Keratinocyte (primary cell): Measurements from ENCODE around the gene KLC1. TPM values are rescaled to one million over a fixed set of nuclear protein-coding genes. Genes with fewer than 3 reads are reported as not detected.

Experiments
- DNase-seq: peaks from one replicate; pipeline ENCODE4 v3.0.0-alpha.2; 2011; ENCODE audit warnings: low read depth, missing footprints, low spot score
- FAIRE-seq: peaks from 2 replicates; lab custom pipeline; 2011; peaks lifted over from hg19 to GRCh38; lab: Jason Lieb, UNC
- H2AFZ ChIP-seq: 2 replicates; pipeline ENCODE4 v1.6.0; 2012; ENCODE audit warnings: low read length, control low read depth, inconsistent platforms; ENCODE audit not compliant: control insufficient read depth
- H3K27ac ChIP-seq: 2 replicates; pipeline ENCODE4 v1.5.1; 2011; ENCODE audit warnings: low read length; ENCODE audit not compliant: control insufficient read depth, insufficient read depth
- H3K27me3 ChIP-seq: 3 replicates; pipeline ENCODE4 v1.6.0; 2011; ENCODE audit warnings: low read length; ENCODE audit not compliant: control insufficient read depth, insufficient read depth; ENCODE audit errors: extremely low read depth
- H3K36me3 ChIP-seq, 2 experiments: 2 replicates in 1 of 2; 3 replicates in 1 of 2; pipeline ENCODE4 v1.5.1; 2011; ENCODE audit warnings: low read length in 2 of 2, mild to moderate bottlenecking in 1 of 2; ENCODE audit not compliant: control insufficient read depth in 2 of 2, insufficient read depth in 2 of 2; ENCODE audit errors: extremely low read depth in 1 of 2
- H3K4me1 ChIP-seq: 3 replicates; pipeline ENCODE4 v1.5.1; 2011; ENCODE audit warnings: low read length; ENCODE audit not compliant: control insufficient read depth, insufficient read depth; ENCODE audit errors: extremely low read depth
- H3K4me2 ChIP-seq: 3 replicates; pipeline ENCODE4 v1.6.0; 2011; ENCODE audit warnings: low read depth, low read length; ENCODE audit not compliant: control insufficient read depth, insufficient read depth; ENCODE audit errors: extremely low read depth
- H3K4me3 ChIP-seq, 3 experiments: fragments of 200-600 bp in 1 of 3; sonication (generic) in 1 of 3; 2 replicates in 2 of 3; 3 replicates in 1 of 3; pipeline ENCODE4 v1.5.1; 2011 to 2016; ENCODE audit warnings: low read length in 3 of 3, mild to moderate bottlenecking in 3 of 3, control low read depth in 2 of 3, inconsistent platforms in 1 of 3, low read depth in 1 of 3, mixed read lengths in 1 of 3, mixed run types in 1 of 3, moderate library complexity in 1 of 3; ENCODE audit not compliant: control insufficient read depth in 2 of 3, insufficient read depth in 2 of 3; ENCODE audit errors: extremely low read depth in 1 of 3
- H3K79me2 ChIP-seq: 2 replicates; pipeline ENCODE4 v1.6.0; 2012; ENCODE audit warnings: low read length; ENCODE audit not compliant: control insufficient read depth, insufficient read depth
- H3K9ac ChIP-seq: 3 replicates; pipeline ENCODE4 v1.6.0; 2011; ENCODE audit warnings: low read length; ENCODE audit not compliant: control insufficient read depth, insufficient read depth; ENCODE audit errors: extremely low read depth
- H3K9me1 ChIP-seq: 3 replicates; pipeline ENCODE4 v1.6.0; 2011; ENCODE audit warnings: low read length; ENCODE audit not compliant: control insufficient read depth, insufficient read depth; ENCODE audit errors: extremely low read depth
- H3K9me3 ChIP-seq: 2 replicates; pipeline ENCODE4 v1.5.1; 2012; ENCODE audit warnings: low read depth, low read length; ENCODE audit not compliant: control insufficient read depth
- H4K20me1 ChIP-seq: 3 replicates; pipeline ENCODE4 v1.6.0; 2011; ENCODE audit warnings: low read length; ENCODE audit not compliant: control insufficient read depth, insufficient read depth; ENCODE audit errors: extremely low read depth
- EZH2 ChIP-seq: IDR thresholded peaks from one replicate; pipeline ENCODE4 v1.6.1; 2012; ENCODE audit warnings: inconsistent platforms, mild to moderate bottlenecking, low read length, moderate library complexity
- dilution Hi-C: fragments of 300-500 bp; cut with MboI; formaldehyde crosslinking; loops from one replicate; pipeline ENCODE4 v1.7.0; 2020; ENCODE audit warnings: low sequenced_read_pairs; ENCODE audit not compliant: extremely low pct_ligation_motif_present
- polyA plus RNA-seq, 5 experiments: library from polyadenylated mRNA; depleted of rRNA in 3 of 5; stranded (reverse) in 3 of 5; stranded (forward) in 1 of 5; unstranded in 1 of 5; fragments of >200 nt; gene quantifications; 1 replicate in 1 of 5; 2 replicates in 3 of 5; 3 replicates in 1 of 5; pipeline versions ENCODE4 v1.2.1 to v1.2.3, GENCODE V29; 2011 to 2012; ENCODE audit warnings: missing spikeins in 2 of 5, low read depth in 1 of 5, low replicate concordance in 1 of 5
- TF ChIP-seq, protein P1 (sequence below), 3 experiments: IDR thresholded peaks in 1 of 3; conservative IDR thresholded peaks in 1 of 3; optimal IDR thresholded peaks in 1 of 3; 2 replicates in 2 of 3; 3 replicates in 1 of 3; pipeline versions ENCODE3 to v1.5.1; 2011; ENCODE audit warnings: low read length in 3 of 3, mild to moderate bottlenecking in 3 of 3, moderate library complexity in 2 of 3, control low read depth in 1 of 3, inconsistent platforms in 1 of 3; ENCODE audit not compliant: insufficient read depth in 2 of 3; ENCODE audit errors: extremely low read depth in 1 of 3

The KLC1 gene
- polyA plus RNA-seq, 1 donor (not counting 4 experiments of a cell fraction or from before 2014, with no cell fraction given), result 130 TPM

DNA sequence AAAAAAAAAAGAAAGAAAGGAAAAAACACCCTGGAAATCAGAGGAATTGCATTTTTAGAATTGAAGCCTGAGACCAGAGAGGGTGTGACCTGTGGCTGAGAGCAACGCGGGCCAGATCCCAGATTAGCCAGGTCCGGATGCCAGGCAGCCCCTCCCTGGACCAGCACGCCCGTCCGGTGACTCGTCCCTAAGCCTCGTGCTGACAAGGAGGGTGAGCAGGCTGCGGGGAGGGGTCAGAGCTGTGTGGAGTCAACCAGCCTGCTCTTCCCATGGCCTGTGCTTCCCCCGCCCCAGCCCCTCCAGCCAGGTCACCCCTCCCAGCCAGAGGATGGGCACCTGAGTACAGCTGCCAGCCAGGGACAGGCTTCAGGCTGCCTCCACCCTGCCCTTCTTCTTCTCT lies 4.2 kb upstream of the KLC1 start:
- peak overlapping the region in 1 of 3 experiments; percentile 30 for H3K4me3 ChIP-seq
- H3K4me1 ChIP-seq, result peaks cover 24% of the 10 kb centered on the region

DNA sequence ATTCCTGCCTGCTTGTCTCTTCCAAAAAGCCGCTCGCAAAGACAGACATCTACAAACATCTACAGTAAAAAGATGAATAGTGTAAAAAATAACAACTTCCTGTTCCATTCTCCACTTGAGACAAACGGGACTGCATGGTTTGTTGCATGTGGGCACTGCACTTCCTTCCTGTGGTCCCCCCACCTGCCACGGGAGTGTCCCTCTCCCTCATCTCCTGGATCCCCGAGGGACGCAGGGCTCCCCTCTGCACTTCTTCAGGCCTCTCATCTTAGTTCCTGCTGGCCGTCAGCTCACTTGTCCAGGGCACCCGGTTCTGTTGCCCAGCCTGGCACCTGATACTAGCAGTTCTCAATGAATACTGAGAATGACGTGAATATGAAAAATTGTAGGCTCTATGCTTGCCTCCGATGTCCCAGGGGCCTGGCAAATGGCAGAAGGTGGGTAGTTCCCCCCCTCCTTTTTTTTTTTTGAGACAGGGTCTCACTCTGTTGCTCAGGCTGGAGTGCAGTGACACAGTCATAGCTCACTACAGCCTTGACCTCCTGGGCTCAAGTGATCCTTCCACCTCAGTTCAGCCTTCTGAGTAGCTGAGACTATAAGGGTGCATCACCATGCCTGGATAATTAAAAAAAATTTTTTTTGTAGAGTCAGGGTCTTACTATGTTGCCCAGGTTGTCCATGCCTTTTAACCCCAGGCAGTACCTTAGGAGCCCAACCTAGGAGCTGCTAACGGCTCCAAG lies 3.5 kb upstream of the KLC1 start:
- H2AFZ ChIP-seq, result peak overlapping the region; percentile 74
- H3K4me3 ChIP-seq, result no peak overlapping the region
- no peaks in the 10 kb centered on the region for H3K36me3 ChIP-seq
- DNase-seq, result no peak
- peaks cover 1% of the 10 kb centered on the region for H4K20me1 ChIP-seq
- peaks cover 15% of the 10 kb centered on the region for H3K79me2 ChIP-seq
- no peaks in the 10 kb centered on the region for H3K9me3 ChIP-seq
- H3K9me1 ChIP-seq, result no peaks in the 10 kb centered on the region
- peak overlapping the region; percentile 57 for H3K4me2 ChIP-seq
- dilution Hi-C loops, result no loop called here
- H3K4me1 ChIP-seq, result peaks cover 25% of the 10 kb centered on the region
- no peak for FAIRE-seq
- TF ChIP-seq EZH2, result no peak
- TF ChIP-seq, protein P1, sequence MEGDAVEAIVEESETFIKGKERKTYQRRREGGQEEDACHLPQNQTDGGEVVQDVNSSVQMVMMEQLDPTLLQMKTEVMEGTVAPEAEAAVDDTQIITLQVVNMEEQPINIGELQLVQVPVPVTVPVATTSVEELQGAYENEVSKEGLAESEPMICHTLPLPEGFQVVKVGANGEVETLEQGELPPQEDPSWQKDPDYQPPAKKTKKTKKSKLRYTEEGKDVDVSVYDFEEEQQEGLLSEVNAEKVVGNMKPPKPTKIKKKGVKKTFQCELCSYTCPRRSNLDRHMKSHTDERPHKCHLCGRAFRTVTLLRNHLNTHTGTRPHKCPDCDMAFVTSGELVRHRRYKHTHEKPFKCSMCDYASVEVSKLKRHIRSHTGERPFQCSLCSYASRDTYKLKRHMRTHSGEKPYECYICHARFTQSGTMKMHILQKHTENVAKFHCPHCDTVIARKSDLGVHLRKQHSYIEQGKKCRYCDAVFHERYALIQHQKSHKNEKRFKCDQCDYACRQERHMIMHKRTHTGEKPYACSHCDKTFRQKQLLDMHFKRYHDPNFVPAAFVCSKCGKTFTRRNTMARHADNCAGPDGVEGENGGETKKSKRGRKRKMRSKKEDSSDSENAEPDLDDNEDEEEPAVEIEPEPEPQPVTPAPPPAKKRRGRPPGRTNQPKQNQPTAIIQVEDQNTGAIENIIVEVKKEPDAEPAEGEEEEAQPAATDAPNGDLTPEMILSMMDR (optimal IDR thresholded peaks at IDR 0.05 in 1 of 3, IDR thresholded peaks at IDR 0.05 in 1 of 3, conservative IDR thresholded peaks at IDR 0.05 in 1 of 3; ENCODE audit: extremely low read depth in 1 of 3, insufficient read depth in 2 of 3, low read length in 3 of 3), result no peak
- peak overlapping the region; percentile 38 for H3K9ac ChIP-seq
- peak overlapping the region; percentile 55 for H3K27ac ChIP-seq
- H3K27me3 ChIP-seq, result no peaks in the 10 kb centered on the region

More for the DNA sequence above, 4.2 kb upstream of the KLC1 start:
- H3K9me3 ChIP-seq, result no peaks in the 10 kb centered on the region
- dilution Hi-C loops, result no loop called here
- FAIRE-seq, result peak; percentile 74
- peak overlapping the region; percentile 38 for H3K9ac ChIP-seq
- H4K20me1 ChIP-seq, result no peaks in the 10 kb centered on the region
- peak overlapping the region; percentile 55 for H3K27ac ChIP-seq
- H3K79me2 ChIP-seq, result peaks cover 9% of the 10 kb centered on the region
- H3K36me3 ChIP-seq, result no peaks in the 10 kb centered on the region
- peak overlapping the region; percentile 57 for H3K4me2 ChIP-seq
- peak overlapping the region; percentile 74 for H2AFZ ChIP-seq
- no peaks in the 10 kb centered on the region for H3K9me1 ChIP-seq
- DNase-seq, result no peak
- no peaks in the 10 kb centered on the region for H3K27me3 ChIP-seq
- TF ChIP-seq, protein P1 (optimal IDR thresholded peaks at IDR 0.05 in 1 of 3, IDR thresholded peaks at IDR 0.05 in 1 of 3, conservative IDR thresholded peaks at IDR 0.05 in 1 of 3; ENCODE audit: extremely low read depth in 1 of 3, insufficient read depth in 2 of 3, low read length in 3 of 3), result no peak
- TF ChIP-seq EZH2, result no peak
